Body of pancreas (tissue), 4 donors: ENCODE data around the gene KRTAP10-9.

ENCODE experiments used
- CTCF ChIP-seq, 7 experiments: fragments of 450-650 bp in 4 of 7; fragments of 200-600 bp in 3 of 7; sonication (generic) in 3 of 7; IDR thresholded peaks; one replicate each; pipeline ENCODE4 v1.5.1; 2016 to 2019; ENCODE audit warnings: antibody characterized with exemption in 7 of 7
- POLR2A ChIP-seq, 3 donors: fragments of 450-650 bp; IDR thresholded peaks; one replicate each; pipeline ENCODE4 v1.6.1; 2016; ENCODE audit warnings: antibody characterized with exemption in 3 of 3, mild to moderate bottlenecking in 2 of 3

- TF ChIP-seq CTCF (IDR thresholded peaks at IDR 0.05) (no peak), POLR2A (IDR thresholded peaks at IDR 0.05) (no peak)
Observed at GRCh38 chr21:44649521-44650100, 22.7 kb downstream of the KRTAP10-9 start.
